Measurements from ENCODE around the gene DDX47.

Gene DDX47

GRCh38 chr12:12813120-12814101, at the start of gene DDX47:
DDX47 (plus strand) TSS chr12:12813346; CDS start chr12:12813368, 22 bp downstream.
- peak within 1 kb of the TSS; percentile 90 for H3K4me3 ChIP-seq (ENCODE audit: low read depth, low read length)
- TF ChIP-seq CTCF (IDR thresholded peaks at IDR 0.05; ENCODE audit: borderline replicate concordance, insufficient read depth, low read depth, low read length): peak; percentile 98

GRCh38 chr12:12764824-12765223, 48.3 kb upstream of the DDX47 start:
- TF ChIP-seq CTCF (IDR thresholded peaks at IDR 0.05; ENCODE audit: borderline replicate concordance, insufficient read depth, low read depth, low read length): no peak

GRCh38 chr12:12770262-12770661, 42.9 kb upstream of the DDX47 start:
- no peak overlapping the region for H3K4me3 ChIP-seq (ENCODE audit: low read depth, low read length)
- TF ChIP-seq CTCF (IDR thresholded peaks at IDR 0.05; ENCODE audit: borderline replicate concordance, insufficient read depth, low read depth, low read length): no peak

More at GRCh38 chr12:12764824-12765223, 48.3 kb upstream of the DDX47 start:
- H3K4me3 ChIP-seq (ENCODE audit: low read depth, low read length): no peak overlapping the region

- H3K4me3 ChIP-seq (ENCODE audit: low read depth, low read length): no peak overlapping the region
- TF ChIP-seq CTCF (IDR thresholded peaks at IDR 0.05; ENCODE audit: borderline replicate concordance, insufficient read depth, low read depth, low read length): no peak
Measured at GRCh38 chr12:12774791-12775190, 38.4 kb upstream of the DDX47 start.

GRCh38 chr12:12776261-12776660, 36.9 kb upstream of the DDX47 start:
- no peak for TF ChIP-seq CTCF (IDR thresholded peaks at IDR 0.05; ENCODE audit: borderline replicate concordance, insufficient read depth, low read depth, low read length)
- no peak overlapping the region for H3K4me3 ChIP-seq (ENCODE audit: low read depth, low read length)

GRCh38 chr12:12777092-12777491, 36.1 kb upstream of the DDX47 start:
- H3K4me3 ChIP-seq (ENCODE audit: low read depth, low read length): no peak overlapping the region
- TF ChIP-seq CTCF (IDR thresholded peaks at IDR 0.05; ENCODE audit: borderline replicate concordance, insufficient read depth, low read depth, low read length): no peak

- no peak for TF ChIP-seq CTCF (IDR thresholded peaks at IDR 0.05; ENCODE audit: borderline replicate concordance, insufficient read depth, low read depth, low read length)
- H3K4me3 ChIP-seq (ENCODE audit: low read depth, low read length): no peak overlapping the region
Measured at GRCh38 chr12:12779007-12779406, 34.1 kb upstream of the DDX47 start.
